ENCODE measurements around the gene TMEM176A. TPM values are rescaled to one million over a fixed set of nuclear protein-coding genes. Genes with fewer than 3 reads are reported as not detected.
A peak's percentile ranks its signal among the peaks of the same experiment; 100 is the strongest.

Gene TMEM176A, protein sequence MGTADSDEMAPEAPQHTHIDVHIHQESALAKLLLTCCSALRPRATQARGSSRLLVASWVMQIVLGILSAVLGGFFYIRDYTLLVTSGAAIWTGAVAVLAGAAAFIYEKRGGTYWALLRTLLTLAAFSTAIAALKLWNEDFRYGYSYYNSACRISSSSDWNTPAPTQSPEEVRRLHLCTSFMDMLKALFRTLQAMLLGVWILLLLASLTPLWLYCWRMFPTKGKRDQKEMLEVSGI
- total RNA-seq (not detected), polyA plus RNA-seq (under 1 TPM in 2 of 4 donors, not detected in 2; 0.24 TPM)

DNA sequence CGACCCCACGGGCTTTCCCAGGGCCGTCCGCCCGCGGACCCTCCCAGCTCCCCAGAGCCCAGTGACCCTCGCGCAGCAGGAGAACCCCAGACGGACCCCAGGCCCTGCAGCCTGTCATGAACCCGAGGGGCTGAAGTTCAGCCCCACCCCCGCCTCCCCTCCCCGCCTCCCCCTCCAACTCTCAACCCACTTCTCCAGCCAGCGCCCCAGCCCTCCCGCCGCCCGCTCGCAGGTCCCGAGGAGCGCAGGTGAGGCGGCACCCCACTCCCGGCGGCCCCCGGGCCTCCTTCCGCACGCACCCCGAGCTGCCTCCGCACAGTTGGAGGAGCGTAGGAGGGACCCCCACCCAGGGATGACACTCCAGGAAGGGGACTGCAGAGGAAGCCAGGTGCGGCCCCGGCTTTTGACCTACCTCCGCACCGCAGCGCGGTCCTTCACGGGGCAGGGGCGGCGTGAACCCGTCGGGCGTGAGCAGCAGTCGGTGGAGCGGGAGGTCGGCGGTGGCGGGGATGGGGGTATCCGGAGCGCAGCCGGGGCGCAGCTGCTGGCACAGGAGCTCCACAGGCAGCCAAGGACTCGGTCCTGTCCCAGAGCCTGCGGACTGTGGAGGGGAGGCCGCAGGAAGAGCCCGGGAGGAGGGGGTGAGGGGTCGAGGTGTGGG is at the start of gene TMEM176A:
Gene TMEM176A, plus strand, starts transcription at position 189 of the 661 bp plus-strand sequence. CDS start 782 bp downstream, outside the sequence.
- Mint-ChIP-seq H3K4me1 (peaks cover 0 to 15% (median 3%) of the 10 kb centered on the region in 4 donors), H3K9me3 (peaks cover 0 to 14% (median 2%) of the 10 kb centered on the region in 7 donors), H3K27ac (peak within 1 kb of the TSS in 1 of 3 donors; percentile 73), H3K27me3 (peaks cover 62% of the 10 kb centered on the region), H3K36me3 (no peaks in the 10 kb centered on the region), H3K4me3 (peak within 1 kb of the TSS in 3 of 4 donors; percentile 26 to 79 (median 75))
- peak in 2 of 3 donors; percentile 6 to 11 for DNase-seq
- Histone ChIP-seq H3K9me3 (ENCODE audit: control insufficient read depth in 2 of 2, low read length in 2 of 2) (peaks cover under 1 to 8% of the 10 kb centered on the region in 2 experiments), H3K4me1 (ENCODE audit: control insufficient read depth, insufficient read depth, low read length, poor library complexity, severe bottlenecking) (peaks cover 18% of the 10 kb centered on the region), H3K4me3 (ENCODE audit: low read depth, low read length) (no peak within 1 kb of the TSS), H3K27me3 (ENCODE audit: control insufficient read depth, insufficient read depth, low read length) (peaks cover 32% of the 10 kb centered on the region), H3K27ac (ENCODE audit: insufficient read depth, low read length, poor library complexity, severe bottlenecking) (no peak within 1 kb of the TSS), H3K36me3 (ENCODE audit: control insufficient read depth, insufficient read depth, low read length) (no peaks in the 10 kb centered on the region)
- peak in 1 of 2 donors; percentile 39 for ATAC-seq (ENCODE audit: low read depth in 2 of 2)

DNA sequence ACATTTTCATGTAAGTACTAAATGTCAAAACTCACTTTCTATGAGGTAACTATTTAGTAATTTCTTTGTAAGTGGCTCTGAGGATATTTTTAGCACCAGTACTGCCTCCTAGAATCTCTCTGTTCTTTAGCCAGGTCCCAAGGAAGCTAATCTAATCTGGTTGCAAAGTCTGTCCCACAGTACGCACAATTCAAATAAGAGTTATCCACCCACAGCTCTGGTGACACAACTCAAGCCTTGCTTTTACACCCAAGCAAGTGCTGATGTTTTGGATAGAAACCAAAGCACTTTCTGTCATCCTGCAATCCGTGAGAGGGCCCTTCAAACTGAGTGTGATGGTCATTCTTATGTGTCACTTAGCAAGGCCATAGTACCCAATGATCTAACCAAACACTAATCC is 48.9 kb upstream of the TMEM176A start:
- ATAC-seq (ENCODE audit: low read depth in 2 of 2) = no peak
- H3K9me3 Mint-ChIP-seq = no peaks in the 10 kb centered on the region
- Histone ChIP-seq H3K36me3 (ENCODE audit: control insufficient read depth, insufficient read depth, low read length) (no peaks in the 10 kb centered on the region), H3K4me3 (ENCODE audit: low read depth, low read length) (no peak overlapping the region), H3K27ac (ENCODE audit: insufficient read depth, low read length, poor library complexity, severe bottlenecking) (no peak overlapping the region), H3K9me3 (ENCODE audit: control insufficient read depth in 2 of 2, low read length in 2 of 2) (no peaks in the 10 kb centered on the region), H3K27me3 (ENCODE audit: control insufficient read depth, insufficient read depth, low read length) (no peaks in the 10 kb centered on the region), H3K4me1 (ENCODE audit: control insufficient read depth, insufficient read depth, low read length, poor library complexity, severe bottlenecking) (peaks cover 66% of the 10 kb centered on the region)
- H3K4me1 Mint-ChIP-seq = peaks cover 7 to 90% (median 65%) of the 10 kb centered on the region in 4 donors
- peaks cover 3% of the 10 kb centered on the region for H3K36me3 Mint-ChIP-seq
- DNase-seq = no peak
- H3K27ac Mint-ChIP-seq = peak overlapping the region in 2 of 3 donors; percentile 32 to 55
- no peak overlapping the region for H3K4me3 Mint-ChIP-seq
- peaks cover 4% of the 10 kb centered on the region for H3K27me3 Mint-ChIP-seq

DNA sequence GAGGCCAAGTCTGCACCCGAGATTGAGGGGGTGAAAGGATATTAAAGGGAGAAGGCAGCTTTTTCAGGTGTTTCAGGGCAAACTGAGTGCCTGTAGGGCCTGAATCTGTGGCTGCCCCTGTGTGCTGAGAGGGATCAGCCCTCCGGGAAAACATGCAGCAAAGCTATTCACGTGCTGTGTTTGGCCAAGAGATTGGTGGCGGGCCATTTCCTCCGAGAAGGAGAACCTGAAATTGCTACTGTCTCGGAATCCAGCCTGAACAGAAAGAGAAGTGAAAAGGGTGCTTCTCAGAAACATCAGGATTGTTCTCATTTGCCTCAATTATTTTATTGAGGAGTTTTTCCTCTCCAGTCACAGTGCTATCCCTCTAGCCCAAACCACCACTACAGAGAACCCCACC is 47.3 kb upstream of the TMEM176A start:
- Histone ChIP-seq H3K36me3 (ENCODE audit: control insufficient read depth, insufficient read depth, low read length) (no peaks in the 10 kb centered on the region), H3K27ac (ENCODE audit: insufficient read depth, low read length, poor library complexity, severe bottlenecking) (peak overlapping the region; percentile 69), H3K4me1 (ENCODE audit: control insufficient read depth, insufficient read depth, low read length, poor library complexity, severe bottlenecking) (peaks cover 51% of the 10 kb centered on the region), H3K27me3 (ENCODE audit: control insufficient read depth, insufficient read depth, low read length) (no peaks in the 10 kb centered on the region), H3K4me3 (ENCODE audit: low read depth, low read length) (no peak overlapping the region), H3K9me3 (ENCODE audit: control insufficient read depth in 2 of 2, low read length in 2 of 2) (no peaks in the 10 kb centered on the region)
- Mint-ChIP-seq H3K9me3 (no peaks in the 10 kb centered on the region), H3K36me3 (no peaks in the 10 kb centered on the region), H3K27me3 (peaks cover 4% of the 10 kb centered on the region), H3K27ac (peak overlapping the region; percentile 52 to 93 (median 71)), H3K4me3 (peak overlapping the region in 1 of 4 donors; percentile 46), H3K4me1 (peaks cover 8 to 78% (median 59%) of the 10 kb centered on the region in 4 donors)
- ATAC-seq (ENCODE audit: low read depth in 2 of 2) (no peak), DNase-seq (no peak)

DNA sequence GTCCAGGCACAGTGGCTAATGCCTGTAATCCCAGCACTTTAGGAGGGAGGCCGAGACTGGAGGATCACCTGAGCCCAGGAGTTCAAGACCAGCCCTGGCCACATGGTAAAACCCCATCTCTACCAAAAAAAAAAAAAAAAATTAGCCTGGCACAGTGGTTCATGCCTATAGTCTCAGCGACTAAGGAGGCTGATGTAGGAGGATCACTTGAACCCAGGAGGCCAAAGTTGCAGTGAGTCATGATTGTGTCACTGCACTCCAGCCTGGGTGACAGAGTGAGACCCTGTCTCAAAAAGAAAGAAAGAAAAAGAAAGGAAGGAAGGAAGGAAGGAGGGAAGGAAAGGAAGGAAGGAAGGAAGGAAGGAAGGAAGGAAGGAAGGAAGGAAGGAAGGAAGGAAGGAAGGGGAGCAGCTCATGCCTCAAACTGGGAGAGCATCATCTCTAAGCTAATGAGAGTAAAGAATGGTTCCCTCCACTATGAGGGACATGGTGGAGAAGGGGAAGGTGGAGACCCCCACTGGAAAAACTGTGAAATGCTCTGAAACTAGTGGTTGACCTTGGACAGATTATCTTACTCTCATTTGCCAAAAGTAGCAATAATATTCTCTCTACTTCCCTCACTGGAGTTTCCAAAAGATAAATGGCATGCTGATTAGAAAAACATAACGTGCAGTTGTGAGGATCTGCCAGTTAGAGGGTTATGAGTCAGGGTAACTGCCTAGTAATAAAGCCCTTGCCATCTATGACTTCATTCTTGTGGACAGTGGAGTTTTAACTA is 46.6 kb upstream of the TMEM176A start:
- Histone ChIP-seq H3K4me1 (ENCODE audit: control insufficient read depth, insufficient read depth, low read length, poor library complexity, severe bottlenecking) (peaks cover 43% of the 10 kb centered on the region), H3K9me3 (ENCODE audit: control insufficient read depth in 2 of 2, low read length in 2 of 2) (no peaks in the 10 kb centered on the region), H3K27me3 (ENCODE audit: control insufficient read depth, insufficient read depth, low read length) (no peaks in the 10 kb centered on the region), H3K27ac (ENCODE audit: insufficient read depth, low read length, poor library complexity, severe bottlenecking) (peak overlapping the region; percentile 69), H3K36me3 (ENCODE audit: control insufficient read depth, insufficient read depth, low read length) (no peaks in the 10 kb centered on the region), H3K4me3 (ENCODE audit: low read depth, low read length) (peak overlapping the region; percentile 54)
- H3K4me3 Mint-ChIP-seq = peak overlapping the region; percentile 61 to 90 (median 77)
- ATAC-seq (ENCODE audit: low read depth in 2 of 2) (peak in 1 of 2 donors; percentile 34), DNase-seq (peak in 1 of 3 donors; percentile 56)
- H3K27ac Mint-ChIP-seq = peak overlapping the region; percentile 80 to 93 (median 89)
- no peaks in the 10 kb centered on the region for H3K9me3 Mint-ChIP-seq
- H3K27me3 Mint-ChIP-seq = peaks cover 4% of the 10 kb centered on the region
- H3K4me1 Mint-ChIP-seq = peaks cover 6 to 70% (median 55%) of the 10 kb centered on the region in 4 donors
- H3K36me3 Mint-ChIP-seq = no peaks in the 10 kb centered on the region

DNA sequence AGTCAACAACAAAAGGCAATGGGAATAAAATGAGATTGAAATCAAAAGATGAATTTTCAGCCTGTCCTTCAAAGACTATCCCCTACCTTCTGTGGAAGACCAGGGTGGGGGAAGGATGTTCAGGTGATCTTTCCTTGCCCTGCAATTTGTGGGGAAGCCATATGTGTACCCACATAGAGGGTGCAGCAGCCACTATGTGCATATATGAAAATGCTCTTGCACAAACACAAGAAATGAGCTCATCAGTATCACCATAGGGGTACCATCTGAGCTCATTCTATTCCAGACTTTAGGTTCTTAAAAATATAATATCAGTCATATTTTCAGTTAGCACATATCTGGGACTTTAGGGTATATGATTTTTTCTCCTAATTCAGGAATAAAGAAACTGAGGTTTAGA is 45.6 kb upstream of the TMEM176A start:
- H3K27me3 Mint-ChIP-seq = peaks cover 4% of the 10 kb centered on the region
- H3K27ac Mint-ChIP-seq = peak overlapping the region; percentile 90 to 97 (median 92)
- no peaks in the 10 kb centered on the region for H3K9me3 ChIP-seq (ENCODE audit: control insufficient read depth in 2 of 2, low read length in 2 of 2)
- no peaks in the 10 kb centered on the region for H3K36me3 ChIP-seq (ENCODE audit: control insufficient read depth, insufficient read depth, low read length)
- peak overlapping the region; percentile 69 for H3K27ac ChIP-seq (ENCODE audit: insufficient read depth, low read length, poor library complexity, severe bottlenecking)
- no peak for DNase-seq
- no peak for ATAC-seq (ENCODE audit: low read depth in 2 of 2)
- H3K4me1 Mint-ChIP-seq = peaks cover 6 to 61% (median 48%) of the 10 kb centered on the region in 4 donors
- peak overlapping the region; percentile 65 for H3K4me3 ChIP-seq (ENCODE audit: low read depth, low read length)
- peak overlapping the region; percentile 60 to 87 (median 80) for H3K4me3 Mint-ChIP-seq
- peaks cover 0 to 3% (median 0%) of the 10 kb centered on the region in 7 donors for H3K9me3 Mint-ChIP-seq
- H3K27me3 ChIP-seq (ENCODE audit: control insufficient read depth, insufficient read depth, low read length) = no peaks in the 10 kb centered on the region
- no peaks in the 10 kb centered on the region for H3K36me3 Mint-ChIP-seq
- H3K4me1 ChIP-seq (ENCODE audit: control insufficient read depth, insufficient read depth, low read length, poor library complexity, severe bottlenecking) = peaks cover 34% of the 10 kb centered on the region

DNA sequence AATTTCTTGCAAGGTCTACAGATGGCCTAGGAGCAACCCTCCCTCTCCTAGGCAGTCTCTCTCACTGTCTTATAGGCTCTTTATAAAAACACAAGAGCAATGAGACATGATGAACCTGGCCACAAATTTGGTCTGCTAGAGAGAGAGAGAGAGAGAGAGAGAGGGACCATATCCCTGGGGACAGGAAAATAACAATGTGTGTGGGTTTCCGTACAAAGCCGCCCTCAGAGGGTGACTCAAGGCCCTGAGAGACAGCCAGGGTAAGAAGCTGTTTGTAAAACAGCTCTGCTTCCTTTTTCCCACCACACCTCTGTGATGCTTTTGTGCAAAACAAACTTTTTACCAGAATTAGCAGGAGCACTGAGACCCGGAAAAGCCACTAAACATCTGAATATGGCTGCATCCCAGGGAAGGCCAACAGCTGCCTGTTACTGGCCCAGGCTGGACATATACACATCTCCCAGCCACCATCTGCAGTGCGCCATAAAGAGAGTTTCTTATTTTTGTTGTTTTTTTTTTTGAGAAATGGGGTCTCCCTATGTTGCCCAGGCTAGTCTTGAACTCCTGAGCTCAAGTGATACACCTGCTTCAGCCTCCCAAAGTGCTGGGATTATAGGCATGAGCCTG is 45.0 kb upstream of the TMEM176A start:
- no peaks in the 10 kb centered on the region for H3K36me3 Mint-ChIP-seq
- ATAC-seq (ENCODE audit: low read depth in 2 of 2) (peak; percentile 78 to 84), DNase-seq (peak; percentile 39 to 87 (median 59))
- H3K27ac Mint-ChIP-seq = peak overlapping the region; percentile 90 to 97 (median 92)
- no peaks in the 10 kb centered on the region for H3K9me3 ChIP-seq (ENCODE audit: control insufficient read depth in 2 of 2, low read length in 2 of 2)
- H3K4me1 Mint-ChIP-seq = peaks cover 6 to 55% (median 44%) of the 10 kb centered on the region in 4 donors
- peak overlapping the region; percentile 60 to 87 (median 80) for H3K4me3 Mint-ChIP-seq
- H3K4me3 ChIP-seq (ENCODE audit: low read depth, low read length) = peak overlapping the region; percentile 65
- peaks cover 0 to 5% (median 0%) of the 10 kb centered on the region in 7 donors for H3K9me3 Mint-ChIP-seq
- peaks cover 34% of the 10 kb centered on the region for H3K4me1 ChIP-seq (ENCODE audit: control insufficient read depth, insufficient read depth, low read length, poor library complexity, severe bottlenecking)
- peaks cover 4% of the 10 kb centered on the region for H3K27me3 Mint-ChIP-seq
- H3K27ac ChIP-seq (ENCODE audit: insufficient read depth, low read length, poor library complexity, severe bottlenecking) = peak overlapping the region; percentile 69
- H3K36me3 ChIP-seq (ENCODE audit: control insufficient read depth, insufficient read depth, low read length) = no peaks in the 10 kb centered on the region
- H3K27me3 ChIP-seq (ENCODE audit: control insufficient read depth, insufficient read depth, low read length) = no peaks in the 10 kb centered on the region

DNA sequence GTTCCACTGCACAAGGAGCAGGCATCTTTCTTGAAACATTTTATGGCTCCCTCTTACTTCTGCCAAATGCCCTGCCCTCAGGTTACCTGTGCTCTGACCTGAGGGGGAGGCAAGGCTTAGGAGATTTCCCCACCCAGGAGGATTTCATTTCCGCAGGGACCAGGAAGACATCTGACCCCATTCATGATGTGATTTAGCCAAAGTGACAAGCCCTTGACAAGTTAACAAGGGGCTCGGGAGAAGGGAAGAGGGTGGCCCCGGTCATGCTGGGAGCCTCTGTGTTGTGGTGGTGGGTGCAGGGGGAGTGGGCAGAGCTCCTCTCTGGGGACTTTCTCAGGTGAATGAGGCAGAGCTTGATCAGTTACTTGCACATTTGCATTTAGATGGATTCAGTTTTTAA is 44.4 kb upstream of the TMEM176A start:
- Mint-ChIP-seq H3K4me1 (peaks cover 6 to 51% (median 41%) of the 10 kb centered on the region in 4 donors), H3K4me3 (peak overlapping the region; percentile 27 to 87 (median 80)), H3K9me3 (peaks cover 0 to 5% (median 0%) of the 10 kb centered on the region in 7 donors), H3K36me3 (no peaks in the 10 kb centered on the region), H3K27me3 (peaks cover 4% of the 10 kb centered on the region), H3K27ac (peak overlapping the region; percentile 90 to 97 (median 92))
- ATAC-seq (ENCODE audit: low read depth in 2 of 2) = no peak
- Histone ChIP-seq H3K4me3 (ENCODE audit: low read depth, low read length) (peak overlapping the region; percentile 65), H3K9me3 (ENCODE audit: control insufficient read depth in 2 of 2, low read length in 2 of 2) (peaks cover 0 to 1% of the 10 kb centered on the region in 2 experiments), H3K27me3 (ENCODE audit: control insufficient read depth, insufficient read depth, low read length) (no peaks in the 10 kb centered on the region), H3K36me3 (ENCODE audit: control insufficient read depth, insufficient read depth, low read length) (no peaks in the 10 kb centered on the region), H3K4me1 (ENCODE audit: control insufficient read depth, insufficient read depth, low read length, poor library complexity, severe bottlenecking) (peaks cover 34% of the 10 kb centered on the region), H3K27ac (ENCODE audit: insufficient read depth, low read length, poor library complexity, severe bottlenecking) (peak overlapping the region; percentile 69)
- no peak for DNase-seq

All from CD4-positive, CD25-positive, alpha-beta regulatory T cell (primary cell).